Epidermal melanocyte (primary cell): ENCODE measurements around the gene FBXO47.
"Not testable (repeated sequence)": the region's sequence is repeated elsewhere in the genome, so short reads cannot be mapped to it uniquely, and the experiment has no call there.

Experiments used
- DNase-seq: peaks from one replicate; pipeline ENCODE4 v3.0.0; 2011; ENCODE audit warnings: low spot score; ENCODE audit not compliant: insufficient read length

The FBXO47 gene

DNA sequence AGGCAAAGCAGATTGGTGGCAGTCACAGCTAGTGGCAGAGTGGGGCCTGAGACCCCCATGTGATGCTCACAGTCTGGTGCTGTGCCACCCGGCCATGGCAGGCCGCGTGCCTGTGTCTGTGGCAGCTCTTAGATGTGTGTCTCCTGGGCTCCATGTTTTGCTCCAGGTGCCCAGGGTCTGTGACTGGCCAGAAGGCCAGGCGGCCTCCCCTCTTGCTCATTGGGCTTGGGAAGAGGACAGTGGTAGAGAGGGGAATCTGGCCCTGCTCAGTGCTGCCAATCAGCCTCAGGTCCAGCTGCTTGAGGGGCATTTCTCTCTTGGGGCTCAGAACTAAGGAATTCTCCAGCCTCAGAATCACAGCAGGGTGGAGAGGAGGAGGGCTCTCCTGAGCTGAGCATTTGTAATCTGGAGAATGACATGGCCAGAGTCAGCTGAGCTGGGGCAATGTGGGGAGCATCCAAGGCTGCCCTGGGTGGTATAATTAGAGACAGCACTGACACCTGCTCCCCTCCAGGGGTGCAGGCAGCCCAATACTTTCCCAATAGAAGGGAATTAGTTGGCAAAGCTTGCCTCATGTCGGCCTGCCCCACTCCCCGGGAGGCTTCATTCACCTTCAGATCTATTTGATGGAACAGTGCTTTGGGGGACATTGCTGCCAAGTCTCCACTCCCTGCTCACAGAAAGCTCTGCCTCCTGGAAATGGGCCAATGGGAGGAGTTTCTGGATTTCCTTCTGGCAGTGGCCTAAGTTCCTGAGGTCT lies 44.5 kb downstream of the FBXO47 start:
- no peak for DNase-seq

GRCh38 chr17:38921756-38922411 lies 45.3 kb downstream of the FBXO47 start:
- no peak for DNase-seq

- no peak for DNase-seq
These were observed 46.6 kb downstream of the FBXO47 start for GRCh38 chr17:38920374-38921291.

DNA sequence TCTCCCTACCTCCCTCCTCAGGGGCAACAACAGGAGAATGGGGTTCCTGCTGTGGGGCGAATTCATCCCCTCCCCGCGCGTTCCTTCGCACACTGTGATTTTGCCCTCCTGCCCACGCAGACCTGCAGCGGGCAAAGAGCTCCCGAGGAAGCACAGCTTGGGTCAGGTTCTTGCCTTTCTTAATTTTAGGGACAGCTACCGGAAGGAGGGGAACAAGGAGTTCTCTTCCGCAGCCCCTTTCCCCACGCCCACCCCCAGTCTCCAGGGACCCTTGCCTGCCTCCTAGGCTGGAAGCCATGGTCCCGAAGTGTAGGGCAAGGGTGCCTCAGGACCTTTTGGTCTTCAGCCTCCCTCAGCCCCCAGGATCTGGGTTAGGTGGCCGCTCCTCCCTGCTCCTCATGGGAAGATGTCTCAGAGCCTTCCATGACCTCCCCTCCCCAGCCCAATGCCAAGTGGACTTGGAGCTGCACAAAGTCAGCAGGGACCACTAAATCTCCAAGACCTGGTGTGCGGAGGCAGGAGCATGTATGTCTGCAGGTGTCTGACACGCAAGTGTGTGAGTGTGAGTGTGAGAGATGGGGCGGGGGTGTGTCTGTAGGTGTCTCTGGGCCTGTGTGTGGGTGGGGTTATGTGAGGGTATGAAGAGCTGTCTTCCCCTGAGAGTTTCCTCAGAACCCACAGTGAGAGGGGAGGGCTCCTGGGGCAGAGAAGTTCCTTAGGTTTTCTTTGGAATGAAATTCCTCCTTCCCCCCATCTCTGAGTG lies 47.7 kb downstream of the FBXO47 start:
- no peak for DNase-seq

GRCh38 chr17:38918916-38919315 lies 48.3 kb downstream of the FBXO47 start:
- DNase-seq, result no peak

DNA sequence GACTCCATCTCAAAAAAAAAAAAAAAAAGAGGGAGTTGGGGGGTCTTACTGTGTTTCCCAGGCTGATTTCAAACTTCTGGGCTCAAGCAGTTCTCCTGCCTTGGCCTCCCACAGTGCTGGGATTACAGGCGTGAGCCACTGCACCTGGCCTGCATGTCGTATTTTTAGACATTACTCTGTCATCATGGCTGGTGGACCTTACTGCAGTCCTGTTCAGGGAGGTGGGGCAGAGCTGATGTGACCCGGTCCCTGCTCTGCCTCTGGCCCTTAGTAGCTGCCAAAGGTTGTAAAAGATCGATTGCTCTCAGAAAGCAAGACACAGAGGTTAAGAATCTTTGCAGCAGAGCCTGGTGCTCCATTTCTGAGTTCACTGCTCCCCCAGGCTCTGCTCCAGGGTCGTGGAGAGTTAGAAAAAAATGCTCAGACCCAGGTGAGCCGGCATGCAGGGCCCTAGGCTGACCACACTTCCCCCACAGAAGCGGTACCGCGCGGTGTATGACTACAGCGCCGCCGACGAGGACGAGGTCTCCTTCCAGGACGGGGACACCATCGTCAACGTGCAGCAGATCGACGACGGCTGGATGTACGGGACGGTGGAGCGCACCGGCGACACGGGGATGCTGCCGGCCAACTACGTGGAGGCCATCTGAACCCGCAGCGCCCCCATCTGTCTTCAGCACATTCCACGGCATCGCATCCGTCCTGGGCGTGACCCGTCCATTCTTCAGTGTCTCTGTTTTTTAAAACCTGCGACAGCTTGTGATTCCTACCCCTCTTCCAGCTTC lies 48.9 kb downstream of the FBXO47 start:
- no peak for DNase-seq

GRCh38 chr17:38917259-38917658 lies 49.9 kb downstream of the FBXO47 start:
- DNase-seq, result no peak

GRCh38 chr17:38916771-38917170 lies 50.4 kb downstream of the FBXO47 start:
- DNase-seq, result no peak

DNA sequence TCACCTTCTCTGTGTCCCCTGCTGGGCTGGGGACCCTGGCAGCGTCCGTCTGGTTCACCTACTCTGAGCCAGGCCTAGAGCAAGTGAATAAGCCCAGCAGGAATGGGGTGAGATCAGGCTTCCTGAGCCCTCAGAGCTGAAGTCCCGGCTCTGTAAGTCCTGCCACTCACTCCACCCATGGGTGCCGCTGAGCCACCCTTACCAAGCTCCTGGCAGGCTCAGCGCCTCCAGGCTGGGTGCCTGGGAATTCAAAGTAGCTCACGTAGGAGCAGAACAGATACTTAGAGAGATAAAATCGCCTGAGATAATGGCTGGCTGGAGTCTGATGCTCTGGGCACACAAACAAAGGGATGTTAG lies 51.6 kb downstream of the FBXO47 start:
- DNase-seq, result no peak

DNA sequence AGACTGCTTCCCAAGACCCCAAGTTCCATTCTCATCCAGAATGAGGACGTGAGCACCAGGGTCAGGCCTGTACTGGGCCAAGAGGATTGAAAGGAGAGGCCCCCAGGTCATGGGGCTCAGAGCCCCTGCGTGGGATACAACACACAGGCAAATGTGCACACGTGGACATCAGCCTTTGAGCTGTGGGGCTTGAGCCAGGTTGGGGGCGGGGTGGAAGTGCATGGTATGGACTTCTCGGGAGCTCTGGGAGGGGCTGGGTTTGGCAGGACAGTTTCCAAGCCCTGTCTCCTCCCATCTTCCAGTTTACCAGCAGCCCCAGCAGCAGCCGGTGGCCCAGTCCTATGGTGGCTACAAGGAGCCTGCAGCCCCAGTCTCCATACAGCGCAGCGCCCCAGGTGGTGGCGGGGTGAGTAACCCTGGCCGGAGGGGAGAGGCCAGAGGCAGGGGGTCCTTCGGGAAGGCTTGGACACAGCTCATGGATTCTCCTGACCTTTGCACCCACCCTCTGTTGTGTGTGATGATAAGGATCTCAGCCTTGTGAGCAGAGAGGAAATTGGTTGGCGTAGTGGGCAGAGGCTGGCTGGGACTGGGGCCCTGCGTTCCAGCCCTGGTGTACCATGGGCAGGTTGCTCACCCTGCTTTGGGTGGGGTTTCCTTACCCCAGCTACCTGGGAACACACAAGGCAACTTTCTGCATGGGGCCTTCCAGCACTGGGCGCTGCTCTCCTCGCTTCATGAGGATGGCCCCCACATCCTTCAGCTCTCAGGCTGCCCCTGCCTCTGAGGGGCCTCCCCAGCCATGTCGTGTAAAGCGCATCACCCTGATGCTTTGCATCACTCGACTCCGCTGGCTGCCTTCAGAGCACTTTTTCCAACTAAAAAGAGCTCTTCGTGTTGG lies 52.2 kb downstream of the FBXO47 start:
- DNase-seq, result no peak

DNA sequence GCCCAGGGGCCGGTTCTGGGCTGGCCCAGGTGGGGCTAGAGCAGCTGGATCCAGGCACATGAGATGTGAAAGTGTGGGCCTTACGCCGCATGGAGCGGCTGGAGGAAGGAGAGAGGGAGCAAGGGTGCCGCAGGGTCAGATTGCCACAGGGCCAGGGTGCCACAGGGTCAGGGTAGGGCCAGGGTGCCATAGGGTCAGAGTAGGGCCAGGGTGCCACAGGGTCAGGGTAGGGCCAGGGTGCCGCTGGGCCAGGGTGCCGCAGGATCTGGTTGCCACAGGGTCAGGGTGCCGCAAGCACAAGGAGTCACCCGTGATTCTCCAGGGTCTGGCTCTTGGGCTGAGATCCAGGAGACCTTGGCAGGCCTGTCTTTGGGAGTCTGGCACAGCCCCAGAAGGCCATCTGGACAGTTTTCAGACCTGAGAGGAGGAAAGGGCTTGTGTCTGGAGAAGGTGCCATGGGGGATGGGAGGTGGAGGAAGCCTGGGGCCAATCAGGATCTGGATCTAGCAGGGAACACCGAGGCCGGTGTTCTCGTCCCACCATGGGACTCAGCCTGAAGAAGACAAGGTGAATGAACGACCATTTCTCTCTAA lies 54.9 kb downstream of the FBXO47 start:
- no peak for DNase-seq

DNA sequence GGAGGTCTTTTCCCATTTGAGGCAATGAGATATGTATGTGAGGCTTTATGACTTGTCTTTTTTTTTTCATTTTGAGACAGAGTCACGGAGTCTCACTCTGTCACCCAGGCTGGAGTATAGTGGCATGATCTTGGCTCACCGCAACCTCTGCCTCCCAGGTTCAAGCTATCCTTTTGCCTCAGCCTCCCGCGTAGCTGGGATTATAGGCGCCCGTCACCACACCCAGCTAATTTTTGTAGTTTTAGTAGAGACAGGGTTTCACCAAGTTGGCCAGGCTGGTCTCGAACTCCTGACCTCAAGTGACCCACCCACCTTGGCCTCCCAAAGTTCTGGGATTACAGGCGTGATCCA lies 55.5 kb downstream of the FBXO47 start:
- not testable (repeated sequence) for DNase-seq

DNA sequence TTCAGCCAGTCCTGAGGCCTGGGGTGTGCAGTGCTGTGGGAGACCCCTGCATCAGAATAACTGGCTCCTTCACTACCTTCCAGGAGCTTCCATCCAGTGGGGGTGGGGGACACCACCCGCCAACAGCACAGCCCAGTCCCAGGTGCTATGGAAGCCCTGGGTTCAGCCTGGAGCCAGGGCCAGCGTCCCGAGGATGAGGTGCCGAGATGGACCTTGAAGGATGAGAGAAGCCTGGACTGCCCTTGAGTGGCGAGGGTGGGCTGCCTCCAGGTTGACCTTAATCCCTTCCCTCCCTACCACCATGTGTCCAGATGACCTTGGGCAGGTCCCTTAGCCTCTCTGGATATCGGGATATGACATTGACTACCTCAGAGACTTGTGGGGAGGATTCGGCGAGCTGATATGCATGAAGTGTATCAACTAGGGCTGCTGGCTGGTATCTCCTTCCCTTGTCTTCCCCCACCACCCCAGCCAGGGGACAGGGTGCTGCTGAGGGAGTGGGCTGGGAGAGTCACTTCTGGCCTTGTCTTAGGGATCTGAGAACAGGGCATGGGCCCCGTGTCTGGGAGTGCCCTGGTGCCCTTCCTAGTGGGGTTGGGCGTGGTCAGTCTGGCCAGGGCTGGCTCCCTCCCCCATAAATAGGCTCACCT lies 56.0 kb downstream of the FBXO47 start:
- DNase-seq, result no peak

GRCh38 chr17:38910325-38910724 lies 56.9 kb downstream of the FBXO47 start:
- no peak for DNase-seq

DNA sequence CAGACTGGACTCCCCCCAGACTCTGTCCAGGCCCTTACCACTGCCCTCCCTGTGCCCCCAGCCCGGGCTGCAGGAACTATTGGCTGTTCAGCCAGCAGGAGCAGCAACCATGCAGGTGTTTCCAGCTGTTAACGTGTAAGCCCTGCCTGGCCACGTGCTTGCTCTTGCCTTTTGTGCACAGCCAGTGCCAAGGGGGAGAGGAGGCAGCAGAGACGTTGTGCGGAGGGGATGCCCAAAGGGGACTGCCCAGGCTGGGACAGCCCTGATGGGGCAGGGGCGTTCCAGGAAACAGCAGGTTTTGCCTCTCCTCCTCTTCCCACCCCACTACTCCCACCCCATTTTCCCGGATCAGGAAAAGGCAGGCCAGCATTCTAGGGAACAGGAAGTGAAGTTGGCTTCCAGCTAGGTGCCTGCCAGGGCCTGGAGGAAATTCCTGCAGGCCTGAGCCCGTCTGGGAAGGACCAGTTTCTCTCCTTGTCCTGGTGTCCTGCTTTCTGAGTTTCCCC lies 58.5 kb downstream of the FBXO47 start:
- DNase-seq, result no peak

DNA sequence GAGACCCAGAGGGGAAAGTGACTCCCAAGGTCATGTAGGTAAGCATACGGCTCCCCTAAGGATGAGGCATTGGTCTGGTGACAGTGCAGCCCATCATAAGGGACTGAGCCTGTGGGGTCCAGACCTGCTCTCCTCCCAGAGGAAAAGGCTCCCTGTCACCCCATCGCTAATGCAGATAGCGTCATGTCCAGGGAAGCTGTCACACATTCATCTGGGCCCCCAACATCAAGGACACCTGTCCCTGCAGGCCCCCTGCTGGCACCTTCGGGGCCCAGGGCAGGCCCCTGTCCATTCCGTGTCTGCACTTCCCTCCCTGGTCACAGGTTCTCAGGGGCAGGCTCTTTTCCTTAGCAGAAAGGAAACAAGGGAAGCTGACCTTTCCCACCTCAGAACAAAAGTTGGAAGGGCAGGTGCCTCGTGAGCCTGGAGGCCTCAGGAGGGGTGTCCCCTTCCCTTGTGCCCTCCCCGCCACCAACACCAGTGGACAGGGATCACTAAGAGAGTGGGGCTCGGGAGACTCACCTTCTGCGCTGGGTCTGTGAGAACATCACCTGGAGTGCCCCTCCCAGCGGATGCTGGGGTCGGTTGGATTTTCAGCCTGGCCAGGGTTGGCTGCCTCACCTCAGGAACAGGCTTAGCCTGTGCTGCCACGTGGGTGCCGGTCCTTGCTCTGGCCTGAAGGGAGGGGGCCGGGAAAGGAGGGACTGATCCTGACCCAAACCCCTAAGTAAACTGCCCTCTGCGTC lies 59.1 kb downstream of the FBXO47 start:
- no peak for DNase-seq

DNA sequence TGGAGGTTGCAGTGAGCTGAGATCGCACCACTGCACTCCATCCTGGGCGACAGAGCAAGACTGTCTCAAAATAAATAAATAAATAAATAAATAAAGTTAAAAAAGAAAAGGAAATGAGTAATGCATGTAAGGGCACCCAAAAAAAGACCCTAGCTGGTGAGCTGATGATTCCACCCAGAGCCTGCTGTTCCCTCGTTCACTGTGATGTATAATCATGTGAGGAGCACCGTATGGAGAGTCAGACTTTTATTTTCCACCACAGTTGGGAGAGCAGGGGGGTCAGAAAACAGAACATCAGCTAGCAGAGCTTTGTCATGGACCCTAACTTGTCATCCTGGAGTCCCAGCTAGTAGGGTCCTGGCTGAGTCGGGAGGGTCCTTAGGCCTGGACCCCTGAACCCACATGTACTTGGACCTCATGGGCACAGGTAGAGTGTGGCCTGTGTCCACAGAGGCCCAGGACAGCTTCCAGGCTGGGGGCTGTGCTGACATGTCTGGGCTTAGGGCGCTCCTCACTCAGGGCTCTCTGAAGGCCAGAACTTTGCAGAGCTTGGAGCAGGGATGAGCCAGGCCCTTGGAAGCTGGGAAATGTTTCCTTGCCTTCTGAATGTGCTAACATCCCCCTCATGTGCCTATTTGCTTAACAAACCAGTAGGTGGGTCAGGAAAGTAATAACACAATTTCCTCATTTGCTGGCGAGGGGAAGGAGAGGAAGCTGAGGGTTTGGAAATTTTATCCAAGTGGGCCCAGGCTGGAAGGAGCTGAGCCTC lies 60.6 kb downstream of the FBXO47 start:
- no peak for DNase-seq
